ENCODE measurements around the gene MRPL17.

GRCh38 chr11:6647836-6648235 lies 35.3 kb downstream of the MRPL17 start:
- TF ChIP-seq CTCF (IDR thresholded peaks at IDR 0.05) (no peak), POLR2A (IDR thresholded peaks at IDR 0.05) (no peak)

Data from transverse colon (tissue), 3 donors.